ENCODE data around the gene TRPM3. TPM values are rescaled to one million over a fixed set of nuclear protein-coding genes. Genes with fewer than 3 reads are reported as not detected.

The TRPM3 gene
- total RNA-seq, 1 experiment from 2014 or later: 5.4 TPM

- TF ChIP-seq PRRX2 (CRISPR knock-in tag; IDR thresholded peaks at IDR 0.05) (no peak), IRF1 (CRISPR knock-in tag; IDR thresholded peaks at IDR 0.05) (no peak)
Observed at GRCh38 chr9:71025201-71025600, 96.2 kb downstream of the TRPM3 start (continued).

- Mint-ChIP-seq H3K27me3 (ENCODE audit: low read depth) (no peaks in the 10 kb centered on the region), H3K27ac (no peak overlapping the region), H3K4me1 (no peaks in the 10 kb centered on the region), H3K36me3 (peaks cover 12% of the 10 kb centered on the region), H3K9me3 (peaks cover 18% of the 10 kb centered on the region), H3K4me3 (no peak overlapping the region)
- ChIA-PET POLR2A (no interaction called here), CTCF (no interaction called here)
- DNase-seq (ENCODE audit: low spot score) (no peak), ATAC-seq (no peak)
- TF ChIP-seq ATF1 (CRISPR knock-in tag; IDR thresholded peaks at IDR 0.05): no peak
- TF ChIP-seq OVOL2 (CRISPR knock-in tag; IDR thresholded peaks at IDR 0.05; ENCODE audit: borderline replicate concordance): no peak
- no peak for TF ChIP-seq STAT6 (CRISPR knock-in tag; conservative IDR thresholded peaks at IDR 0.05; ENCODE audit: low read depth)
- TF ChIP-seq ZSCAN18 (CRISPR knock-in tag; IDR thresholded peaks at IDR 0.05): no peak
- TF ChIP-seq ZNF263 (CRISPR knock-in tag; IDR thresholded peaks at IDR 0.05; ENCODE audit: low read depth): no peak
- TF ChIP-seq ATF2 (CRISPR knock-in tag; IDR thresholded peaks at IDR 0.05; ENCODE audit: borderline replicate concordance, low read depth): no peak
- no peak for TF ChIP-seq GTF2I (CRISPR knock-in tag; conservative IDR thresholded peaks at IDR 0.05)
- TF ChIP-seq EMX1 (CRISPR knock-in tag; IDR thresholded peaks at IDR 0.05): no peak
- no peak for TF ChIP-seq ZMAT4 (CRISPR knock-in tag; IDR thresholded peaks at IDR 0.05)
- no peak for TF ChIP-seq ELF4 (CRISPR knock-in tag; IDR thresholded peaks at IDR 0.05; ENCODE audit: low read depth)
- TF ChIP-seq USF2 (CRISPR knock-in tag; IDR thresholded peaks at IDR 0.05): no peak
Observed at GRCh38 chr9:71010258-71010657, 111.2 kb downstream of the TRPM3 start.

- no peak overlapping the region for H3K27ac Mint-ChIP-seq
- ATAC-seq (no peak), DNase-seq (ENCODE audit: low spot score) (no peak)
- ChIA-PET CTCF (no interaction called here), POLR2A (no interaction called here)
- H3K9me3 Mint-ChIP-seq: peaks cover 29% of the 10 kb centered on the region
- H3K27me3 Mint-ChIP-seq (ENCODE audit: low read depth): no peaks in the 10 kb centered on the region
- H3K4me1 Mint-ChIP-seq: peaks cover 6% of the 10 kb centered on the region
- no peak overlapping the region for H3K4me3 Mint-ChIP-seq
- TF ChIP-seq ZNF423 (CRISPR knock-in tag; IDR thresholded peaks at IDR 0.05) (no peak), ERG (CRISPR knock-in tag; IDR thresholded peaks at IDR 0.05) (no peak), NFYB (CRISPR knock-in tag; conservative IDR thresholded peaks at IDR 0.05; ENCODE audit: low read depth) (no peak), CDX4 (CRISPR knock-in tag; IDR thresholded peaks at IDR 0.05; ENCODE audit: borderline replicate concordance) (no peak), PREB (CRISPR knock-in tag; IDR thresholded peaks at IDR 0.05; ENCODE audit: borderline replicate concordance) (no peak), FOXP1 (CRISPR knock-in tag; IDR thresholded peaks at IDR 0.05; ENCODE audit: borderline replicate concordance) (no peak), ATF2 (CRISPR knock-in tag; IDR thresholded peaks at IDR 0.05; ENCODE audit: borderline replicate concordance, low read depth) (no peak), GRHL2 (CRISPR knock-in tag; IDR thresholded peaks at IDR 0.05; ENCODE audit: insufficient replicate concordance, severe bottlenecking) (no peak), HMGA2 (CRISPR knock-in tag; IDR thresholded peaks at IDR 0.05) (no peak)
- peaks cover 22% of the 10 kb centered on the region for H3K36me3 Mint-ChIP-seq
Observed at GRCh38 chr9:71005456-71005855, 116.0 kb downstream of the TRPM3 start.

Measured in WTC11 (cell line).